BLaER1 (cell line): ENCODE measurements around the gene LSM7.

Experiments
- H3K27ac ChIP-seq: shearing (Covaris generic); formaldehyde crosslinking; 2 replicates; pipeline ENCODE4 v1.8.1; 2022
- H3K27me3 ChIP-seq: shearing (Covaris generic); formaldehyde crosslinking; 2 replicates; pipeline ENCODE4 v1.8.1; 2022
- H3K36me3 ChIP-seq: shearing (Covaris generic); formaldehyde crosslinking; 2 replicates; pipeline ENCODE4 v1.8.1; 2022
- H3K4me1 ChIP-seq: shearing (Covaris generic); formaldehyde crosslinking; 2 replicates; pipeline ENCODE4 v1.8.1; 2022
- H3K4me2 ChIP-seq: shearing (Covaris generic); formaldehyde crosslinking; 2 replicates; pipeline ENCODE4 v1.8.1; 2022
- H3K4me3 ChIP-seq: shearing (Covaris generic); formaldehyde crosslinking; 2 replicates; pipeline ENCODE4 v1.8.1; 2022
- H3K9ac ChIP-seq: shearing (Covaris generic); formaldehyde crosslinking; 2 replicates; pipeline ENCODE4 v1.8.1; 2022
- H3K9me3 ChIP-seq: shearing (Covaris generic); formaldehyde crosslinking; 2 replicates; pipeline ENCODE4 v1.8.1; 2022
- H4K20me1 ChIP-seq: shearing (Covaris generic); formaldehyde crosslinking; 2 replicates; pipeline ENCODE4 v1.8.1; 2022
- Cebpa-rat ChIP-seq: shearing (Covaris generic); IDR thresholded peaks from 2 replicates; pipeline ENCODE4 v1.8.1; 2022

Gene LSM7

DNA sequence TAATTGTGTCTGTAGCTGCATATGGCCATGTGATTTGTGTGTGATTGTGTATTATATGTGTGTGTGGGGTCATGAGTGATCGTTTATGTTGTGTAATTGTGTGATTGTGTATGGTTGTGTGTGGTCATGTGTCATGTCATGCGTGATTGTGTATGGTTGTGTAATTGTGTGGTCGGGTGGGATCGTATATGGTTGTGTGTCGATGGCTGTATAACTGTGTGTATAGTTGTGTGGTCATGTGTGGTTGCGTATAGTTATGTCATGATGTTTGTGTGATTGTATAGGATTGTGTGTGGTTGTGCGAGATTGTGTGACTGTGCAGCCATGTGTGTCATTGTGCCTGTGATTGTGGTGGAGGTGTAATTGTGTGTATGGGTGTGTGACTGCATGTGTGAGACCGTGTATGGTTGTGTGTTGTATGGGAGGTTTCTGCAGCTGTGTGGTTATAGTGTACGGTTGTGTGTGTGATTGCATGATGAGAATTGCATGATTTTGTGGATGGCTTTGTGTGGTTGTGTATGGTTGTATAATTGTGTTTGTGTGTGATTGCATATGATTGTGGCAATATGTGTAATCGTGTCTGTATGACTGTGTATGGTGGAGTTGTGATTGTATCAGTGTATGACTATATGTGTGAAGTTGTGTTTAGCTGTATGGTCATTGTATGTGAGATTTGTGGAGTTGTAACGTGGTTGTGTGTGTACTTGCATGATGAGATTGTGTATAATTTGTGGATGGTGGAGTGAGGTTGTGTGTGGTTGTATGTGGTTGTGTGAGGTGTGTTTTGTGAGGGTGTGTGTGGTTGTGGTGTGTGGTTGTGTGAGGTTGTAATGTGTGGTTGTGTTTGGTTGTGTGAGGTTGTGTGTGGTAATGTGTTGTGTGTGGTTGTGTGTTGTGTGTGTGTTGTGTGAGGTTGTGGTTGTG, 33.9 kb upstream of the LSM7 start:
- Histone ChIP-seq H3K27me3 (peaks cover 39% of the 10 kb centered on the region), H4K20me1 (no peaks in the 10 kb centered on the region; the same call in 1 of the 2 replicates), H3K9ac (no peak overlapping the region), H3K4me3 (no peak overlapping the region), H3K4me1 (peaks cover 25% of the 10 kb centered on the region), H3K36me3 (no peaks in the 10 kb centered on the region), H3K4me2 (peak overlapping the region; percentile 42; the same call in 1 of the 2 replicates), H3K9me3 (peaks cover 8% of the 10 kb centered on the region; the same call in 1 of the 2 replicates), H3K27ac (no peak overlapping the region)
- TF ChIP-seq Cebpa-rat, result no peak

GRCh38 chr19:2361246-2362045, 33.1 kb upstream of the LSM7 start:
- Histone ChIP-seq H3K4me3 (no peak overlapping the region), H3K36me3 (0 out of 2 replicates have a peak, but pooled peaks cover under 1% of the 10 kb centered on the region), H4K20me1 (peaks cover 1% of the 10 kb centered on the region), H3K9me3 (no peaks in the 10 kb centered on the region), H3K4me2 (peak overlapping the region; percentile 42), H3K27ac (no peak overlapping the region), H3K27me3 (peaks cover 39% of the 10 kb centered on the region), H3K4me1 (peaks cover 25% of the 10 kb centered on the region), H3K9ac (no peak overlapping the region)
- TF ChIP-seq Cebpa-rat, result no peak

GRCh38 chr19:2360833-2361232, 32.4 kb upstream of the LSM7 start:
- Histone ChIP-seq H4K20me1 (peaks cover 7% of the 10 kb centered on the region), H3K27ac (no peak overlapping the region), H3K4me3 (no peak overlapping the region), H3K27me3 (peaks cover 39% of the 10 kb centered on the region), H3K9ac (no peak overlapping the region), H3K4me2 (no peak overlapping the region), H3K4me1 (peaks cover 31% of the 10 kb centered on the region), H3K36me3 (0 out of 2 replicates have a peak, but pooled peaks cover 3% of the 10 kb centered on the region), H3K9me3 (no peaks in the 10 kb centered on the region)
- TF ChIP-seq Cebpa-rat, result no peak

DNA sequence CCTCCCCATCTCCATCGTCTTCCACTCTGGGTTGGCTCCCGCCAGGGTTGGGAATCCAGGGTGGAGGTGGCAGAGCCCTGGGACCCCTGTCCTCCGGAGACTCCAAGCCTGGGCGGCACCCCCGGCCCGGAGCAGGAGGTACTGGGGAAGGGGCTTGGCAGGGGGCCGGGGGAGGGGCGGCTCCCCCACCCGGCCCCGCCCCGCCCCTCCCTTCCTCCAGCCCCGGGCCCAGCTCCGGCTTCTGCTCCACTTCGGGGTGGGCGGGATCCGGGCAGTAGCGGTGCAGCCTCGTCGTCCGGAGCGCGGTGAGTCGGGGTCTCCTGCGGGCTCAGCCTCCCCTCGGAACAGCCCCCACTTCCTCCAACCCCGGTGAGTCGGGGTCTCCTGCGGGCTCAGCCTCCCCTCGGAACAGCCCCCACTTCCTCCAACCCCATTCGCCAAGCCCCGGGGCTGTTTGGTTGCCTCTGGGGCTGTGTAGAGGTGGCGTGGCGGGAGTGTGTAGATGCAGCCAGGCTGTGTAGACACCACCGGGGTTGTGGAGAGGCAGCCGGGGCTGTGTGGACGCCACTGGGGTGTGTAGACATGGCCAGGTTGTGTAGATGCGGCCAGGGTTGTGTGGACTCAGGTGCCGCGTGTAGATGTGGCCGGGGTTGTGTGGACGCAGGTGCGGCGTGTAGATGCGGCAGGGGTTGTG, 31.8 kb upstream of the LSM7 start, which contains the start of gene TMPRSS9:
Gene TMPRSS9, plus strand, starts transcription at position 274 of the 694 bp plus-strand sequence. CDS start 29,521 bp downstream, outside the sequence.
- Histone ChIP-seq H3K4me3 (no peak within 1 kb of the TSS), H4K20me1 (peaks cover 14% of the 10 kb centered on the region), H3K4me1 (peaks cover 32% of the 10 kb centered on the region), H3K27ac (no peak within 1 kb of the TSS), H3K27me3 (peaks cover 39% of the 10 kb centered on the region), H3K9ac (no peak within 1 kb of the TSS), H3K4me2 (no peak within 1 kb of the TSS), H3K9me3 (no peaks in the 10 kb centered on the region), H3K36me3 (peaks cover 5% of the 10 kb centered on the region; the same call in 1 of the 2 replicates)
- TF ChIP-seq Cebpa-rat, result no peak

DNA sequence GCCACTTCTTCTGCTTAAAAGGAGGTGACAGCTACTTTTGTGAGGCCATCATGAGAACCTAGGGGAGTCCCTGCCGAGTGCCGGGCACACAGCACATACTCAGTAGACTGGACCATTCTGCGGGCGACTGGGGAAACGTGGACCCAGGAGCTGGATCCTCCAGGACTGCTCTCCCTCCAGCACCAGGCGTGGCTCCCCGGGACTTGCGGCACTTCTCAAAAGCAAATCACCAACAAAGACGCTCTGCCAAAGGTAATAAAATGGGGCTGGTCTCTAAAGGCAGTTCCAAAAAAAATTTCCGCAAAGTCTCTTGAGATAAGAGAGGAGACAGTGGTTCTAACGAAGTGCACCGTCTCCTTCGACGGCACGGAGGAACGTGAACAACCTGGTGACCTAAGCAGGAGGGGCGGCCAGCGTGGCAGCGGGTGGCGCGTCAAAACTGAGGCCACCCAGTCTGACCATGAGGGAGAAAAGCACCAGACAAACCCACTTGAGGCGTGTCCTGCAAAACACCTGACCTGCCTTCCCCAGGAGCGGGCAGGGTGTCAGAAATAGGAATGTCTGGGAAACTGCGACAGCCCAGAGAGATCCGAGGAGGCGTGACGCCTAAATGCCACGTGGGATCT, 30.3 kb upstream of the LSM7 start:
- Histone ChIP-seq H3K9ac (no peak overlapping the region), H3K9me3 (no peaks in the 10 kb centered on the region)

DNA sequence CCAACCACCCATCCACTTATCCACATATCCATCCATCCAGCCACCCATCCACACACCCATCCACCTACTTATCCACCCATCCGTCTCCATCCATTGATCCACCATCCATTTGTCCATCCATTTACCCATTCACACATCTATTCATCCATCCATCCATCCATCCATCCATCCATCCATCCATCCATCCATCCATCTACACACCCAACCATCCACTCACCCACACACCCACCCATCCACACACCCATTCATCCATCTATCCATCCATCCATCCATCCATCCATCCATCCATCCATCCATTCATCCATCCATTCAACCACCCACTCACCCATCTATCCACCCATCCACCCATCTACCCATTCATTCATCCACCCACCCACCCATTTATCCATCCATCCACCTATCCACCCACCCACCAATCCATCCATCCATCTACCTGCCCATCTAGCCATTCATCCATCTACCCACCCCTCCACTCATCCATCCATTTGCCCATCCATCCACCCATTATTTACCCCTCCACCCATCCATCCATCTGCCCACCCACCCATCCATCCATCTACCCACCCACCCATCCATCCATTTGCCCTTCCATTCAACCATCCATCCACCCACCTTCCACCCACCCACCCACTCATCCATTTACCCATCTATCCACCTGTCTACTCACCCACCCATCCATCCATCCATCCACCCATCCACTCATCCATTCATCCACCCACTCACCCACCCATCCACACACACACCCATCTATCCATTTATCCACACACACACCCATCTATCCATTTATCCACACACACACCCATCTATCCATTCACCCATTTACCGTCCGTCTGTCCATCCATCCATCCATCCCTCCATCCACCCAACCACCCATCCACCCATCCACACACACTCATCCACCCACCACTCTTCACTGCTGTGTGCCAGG, 29.2 kb upstream of the LSM7 start:
- peaks cover 28% of the 10 kb centered on the region for H3K4me1 ChIP-seq

More for the DNA sequence above, 30.3 kb upstream of the LSM7 start:
- H3K36me3 ChIP-seq, result peaks cover 20% of the 10 kb centered on the region
- H3K27me3 ChIP-seq, result peaks cover 39% of the 10 kb centered on the region
- TF ChIP-seq Cebpa-rat, result no peak
- peaks cover 28% of the 10 kb centered on the region for H3K4me1 ChIP-seq
- no peak overlapping the region for H3K4me3 ChIP-seq
- peaks cover 29% of the 10 kb centered on the region for H4K20me1 ChIP-seq
- no peak overlapping the region for H3K27ac ChIP-seq
- no peak overlapping the region for H3K4me2 ChIP-seq

DNA sequence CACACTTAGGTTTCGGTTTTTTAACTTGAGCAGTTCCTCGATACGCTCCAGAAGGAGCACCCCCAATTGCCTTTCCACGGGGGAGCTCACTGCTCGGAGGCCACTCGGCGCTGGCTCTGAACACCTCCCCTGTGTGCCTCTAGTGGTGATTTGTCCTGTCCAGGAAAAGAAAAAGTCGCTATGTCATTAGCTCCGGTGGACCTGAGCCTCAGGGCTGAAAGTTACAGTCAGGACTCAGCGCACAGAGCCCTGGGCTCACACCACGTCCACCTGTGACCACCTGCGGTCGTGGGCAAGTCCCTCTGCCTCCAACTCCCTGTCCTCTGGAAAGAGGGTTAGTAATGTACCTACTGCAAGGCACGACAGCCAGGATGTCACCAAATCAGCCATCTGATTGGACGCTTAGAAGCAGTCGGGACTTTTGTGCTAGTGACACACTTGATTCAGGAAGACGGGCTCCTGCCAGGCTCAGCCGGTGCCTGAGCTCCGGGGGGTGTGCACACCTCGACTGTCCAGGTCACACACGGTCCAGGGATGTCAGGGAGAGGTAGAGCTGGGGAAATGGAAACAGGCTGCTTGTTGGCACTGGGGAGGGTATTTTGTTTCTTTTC, 27.8 kb upstream of the LSM7 start:
- Histone ChIP-seq H4K20me1 (peaks cover 45% of the 10 kb centered on the region), H3K4me1 (peaks cover 19% of the 10 kb centered on the region), H3K9me3 (no peaks in the 10 kb centered on the region), H3K36me3 (peaks cover 43% of the 10 kb centered on the region), H3K4me2 (peak overlapping the region; percentile 64), H3K27me3 (peaks cover 28% of the 10 kb centered on the region), H3K27ac (no peak overlapping the region), H3K9ac (0 out of 2 replicates have a peak overlapping the region, but pooled peaks have one; percentile 31), H3K4me3 (no peak overlapping the region)
- no peak for TF ChIP-seq Cebpa-rat

More for the DNA sequence above, 29.2 kb upstream of the LSM7 start:
- Histone ChIP-seq H3K4me3 (no peak overlapping the region), H3K27me3 (peaks cover 39% of the 10 kb centered on the region), H3K4me2 (no peak overlapping the region), H3K36me3 (peaks cover 31% of the 10 kb centered on the region), H4K20me1 (peaks cover 40% of the 10 kb centered on the region), H3K27ac (no peak overlapping the region), H3K9me3 (no peaks in the 10 kb centered on the region), H3K9ac (no peak overlapping the region)
- TF ChIP-seq Cebpa-rat, result no peak
